ENCODE results near the gene INTS14.
"Not testable (repeated sequence)": the region's sequence is repeated elsewhere in the genome, so short reads cannot be mapped to it uniquely, and the experiment has no call there.

INTS14 gene

DNA sequence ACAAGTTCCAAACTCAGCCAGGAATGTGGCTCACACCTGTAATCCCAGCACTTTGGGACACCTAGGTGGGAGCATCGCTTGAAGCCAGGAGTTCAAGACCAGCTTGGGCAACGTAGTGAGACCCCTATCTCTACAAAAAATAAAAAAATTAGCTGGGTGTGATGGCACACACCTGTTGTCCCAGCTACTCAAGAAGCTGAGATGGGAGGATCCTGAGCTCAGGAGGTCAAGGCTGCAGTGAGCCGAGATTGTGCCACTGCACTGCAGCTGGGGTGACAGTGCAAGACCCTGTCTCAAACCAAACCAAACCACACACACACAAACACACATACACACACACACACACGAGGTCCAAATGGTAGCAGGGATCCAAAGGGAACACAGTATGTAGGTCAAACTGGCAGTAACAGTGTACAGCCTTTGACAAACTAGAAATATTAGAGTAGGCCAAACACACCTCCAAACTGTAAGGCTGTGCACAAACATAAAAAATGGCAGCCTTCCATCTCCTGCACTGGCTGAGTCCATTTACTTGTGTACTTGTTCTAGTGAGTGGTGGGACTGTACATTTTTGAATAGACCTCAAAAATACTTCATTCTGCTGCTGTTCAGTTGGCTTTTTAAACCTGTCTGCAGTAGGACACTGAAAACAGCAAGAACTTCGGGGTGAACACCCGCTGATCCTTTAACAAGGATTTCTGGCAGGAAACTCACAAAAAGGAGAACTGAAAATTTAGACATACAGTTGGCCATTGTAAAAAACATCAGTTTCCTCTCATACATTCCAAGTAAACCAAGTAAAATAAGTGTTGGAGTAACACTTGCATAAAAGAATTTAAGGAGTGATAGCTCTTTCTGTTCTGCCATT, 33.6 kb downstream of the INTS14 start:
- no peaks in the 10 kb centered on the region for H3K27me3 ChIP-seq (replicated peaks; ENCODE audit: control insufficient read depth, insufficient read depth, low read length)
- H3K9me3 ChIP-seq (ENCODE audit: control insufficient read depth, low read length), result no peaks in the 10 kb centered on the region
- DNase-seq (ENCODE audit: low read depth), result no peak
- no peak overlapping the region for H3K9ac ChIP-seq (ENCODE audit: low read length)
- H3K4me3 ChIP-seq (ENCODE audit: low read length), result no peak overlapping the region
- peaks cover 25% of the 10 kb centered on the region for H3K4me1 ChIP-seq (ENCODE audit: control insufficient read depth, insufficient read depth, low read length)
- peaks cover 54% of the 10 kb centered on the region for H3K36me3 ChIP-seq (ENCODE audit: control insufficient read depth, insufficient read depth, low read length, severe bottlenecking)

DNA sequence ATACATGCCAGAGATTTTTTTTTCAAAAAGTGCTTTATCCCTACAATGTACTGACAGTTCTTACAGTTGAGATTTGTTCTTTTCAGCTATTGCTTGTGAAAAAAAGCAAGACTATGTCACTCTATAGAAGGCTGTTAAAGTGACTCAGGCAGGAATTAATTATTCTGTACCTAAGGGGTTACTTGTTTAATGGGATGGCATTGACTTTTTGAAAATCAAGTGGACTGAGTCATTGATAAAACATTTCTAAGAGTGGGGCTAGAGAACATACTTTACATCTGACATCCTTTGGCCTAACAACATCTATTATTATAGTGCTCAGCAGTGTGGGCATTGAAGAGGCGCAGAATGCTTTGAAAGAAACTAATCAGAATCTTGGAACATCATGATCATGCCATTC, 34.3 kb downstream of the INTS14 start:
- Histone ChIP-seq H3K4me1 (ENCODE audit: control insufficient read depth, insufficient read depth, low read length) (peaks cover 25% of the 10 kb centered on the region), H3K9me3 (ENCODE audit: control insufficient read depth, low read length) (no peaks in the 10 kb centered on the region), H3K36me3 (ENCODE audit: control insufficient read depth, insufficient read depth, low read length, severe bottlenecking) (peaks cover 54% of the 10 kb centered on the region), H3K9ac (ENCODE audit: low read length) (no peak overlapping the region), H3K4me3 (ENCODE audit: low read length) (no peak overlapping the region), H3K27me3 (replicated peaks; ENCODE audit: control insufficient read depth, insufficient read depth, low read length) (no peaks in the 10 kb centered on the region)
- DNase-seq (ENCODE audit: low read depth), result peak; percentile 56

DNA sequence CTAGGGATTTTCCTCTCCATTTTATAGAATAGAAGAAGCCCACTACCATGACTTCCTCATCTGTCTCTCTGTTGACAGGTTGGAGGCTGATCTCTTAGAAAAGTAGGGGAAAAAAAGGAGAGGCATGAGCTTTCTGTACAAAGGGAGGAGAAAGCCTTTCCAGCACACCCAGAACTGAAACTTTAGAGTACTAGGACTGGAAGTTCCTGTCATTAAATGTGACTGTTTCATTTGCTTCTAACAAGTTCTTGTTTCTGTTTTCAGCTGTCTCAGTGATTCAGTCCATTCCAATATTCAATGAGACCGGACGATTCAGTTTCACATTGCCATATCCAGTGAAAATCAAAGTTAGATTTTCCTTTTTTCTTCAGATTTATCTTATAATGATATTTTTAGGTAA, 39.0 kb downstream of the INTS14 start:
- Histone ChIP-seq H3K4me3 (ENCODE audit: low read length) (no peak overlapping the region), H3K4me1 (ENCODE audit: control insufficient read depth, insufficient read depth, low read length) (peaks cover 11% of the 10 kb centered on the region), H3K9me3 (ENCODE audit: control insufficient read depth, low read length) (no peaks in the 10 kb centered on the region), H3K36me3 (ENCODE audit: control insufficient read depth, insufficient read depth, low read length, severe bottlenecking) (peaks cover 41% of the 10 kb centered on the region), H3K27me3 (replicated peaks; ENCODE audit: control insufficient read depth, insufficient read depth, low read length) (no peaks in the 10 kb centered on the region), H3K9ac (ENCODE audit: low read length) (no peak overlapping the region)
- DNase-seq (ENCODE audit: low read depth), result no peak

DNA sequence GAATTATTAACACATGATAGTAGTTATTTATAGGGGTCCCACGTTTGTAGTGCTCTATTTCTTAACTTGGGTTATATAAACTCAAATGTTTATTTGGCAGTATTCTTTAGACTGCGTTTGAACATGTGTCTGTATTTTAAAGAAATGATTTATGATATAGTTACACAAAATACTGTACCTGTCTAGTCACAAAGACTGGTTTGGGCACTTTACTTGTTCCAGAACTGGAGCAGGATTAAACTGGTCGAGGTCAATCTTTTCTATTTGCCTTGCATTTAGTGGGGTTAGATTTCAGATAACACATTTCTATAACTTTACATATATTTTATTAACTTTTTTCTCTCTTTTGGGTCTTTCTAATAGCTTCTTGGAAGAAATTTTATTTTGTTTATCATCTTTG, 41.2 kb downstream of the INTS14 start:
- Histone ChIP-seq H3K27me3 (replicated peaks; ENCODE audit: control insufficient read depth, insufficient read depth, low read length) (no peaks in the 10 kb centered on the region), H3K4me1 (ENCODE audit: control insufficient read depth, insufficient read depth, low read length) (no peaks in the 10 kb centered on the region), H3K36me3 (ENCODE audit: control insufficient read depth, insufficient read depth, low read length, severe bottlenecking) (peaks cover 61% of the 10 kb centered on the region), H3K9me3 (ENCODE audit: control insufficient read depth, low read length) (no peaks in the 10 kb centered on the region), H3K9ac (ENCODE audit: low read length) (no peak overlapping the region), H3K4me3 (ENCODE audit: low read length) (no peak overlapping the region)
- no peak for DNase-seq (ENCODE audit: low read depth)

DNA sequence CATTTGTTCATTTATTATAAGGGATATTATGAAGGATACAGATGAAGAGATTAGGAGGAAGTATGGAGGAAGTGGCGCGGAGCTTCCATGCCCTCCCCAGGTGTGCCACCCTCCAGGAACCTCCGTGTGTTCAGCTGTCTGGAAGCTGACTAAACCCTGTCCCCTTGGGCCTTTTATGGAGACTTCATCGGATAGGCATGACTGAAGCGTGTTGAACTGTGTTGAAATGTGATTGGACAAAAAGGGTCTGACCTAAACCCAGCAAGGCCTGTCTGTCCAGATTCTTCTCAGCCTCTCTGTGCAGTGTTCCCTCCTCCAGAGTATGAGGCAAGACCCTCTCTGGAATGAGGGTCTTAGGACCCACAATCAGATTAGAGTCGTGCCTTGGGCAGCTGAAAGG, 49.0 kb downstream of the INTS14 start:
- DNase-seq (ENCODE audit: low read depth), result no peak
- no peaks in the 10 kb centered on the region for H3K9me3 ChIP-seq (ENCODE audit: control insufficient read depth, low read length)
- H3K4me1 ChIP-seq (ENCODE audit: control insufficient read depth, insufficient read depth, low read length), result peaks cover 4% of the 10 kb centered on the region
- H3K36me3 ChIP-seq (ENCODE audit: control insufficient read depth, insufficient read depth, low read length, severe bottlenecking), result peaks cover 48% of the 10 kb centered on the region
- H3K27me3 ChIP-seq (replicated peaks; ENCODE audit: control insufficient read depth, insufficient read depth, low read length), result no peaks in the 10 kb centered on the region
- H3K9ac ChIP-seq (ENCODE audit: low read length), result no peak overlapping the region
- H3K4me3 ChIP-seq (ENCODE audit: low read length), result no peak overlapping the region

DNA sequence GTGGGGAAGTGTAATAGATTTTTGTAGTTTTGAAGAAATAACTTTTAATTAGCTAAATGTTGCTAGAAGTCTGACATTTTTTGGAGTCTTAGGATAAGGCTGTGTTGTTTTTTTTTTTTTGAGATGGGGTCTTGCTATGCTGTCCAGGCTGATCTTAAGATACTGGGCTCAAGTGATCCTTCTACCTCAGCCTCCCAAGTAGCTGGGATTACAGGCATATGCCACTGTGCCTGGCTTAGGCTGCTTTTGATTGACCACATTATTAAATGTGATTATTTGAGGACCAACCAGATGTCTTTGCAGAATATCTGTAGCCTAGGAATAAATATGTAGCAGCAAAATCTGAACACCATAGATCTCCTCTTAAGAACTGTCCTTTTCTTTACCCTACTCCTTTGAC, 51.0 kb downstream of the INTS14 start:
- H3K9me3 ChIP-seq (ENCODE audit: control insufficient read depth, low read length), result no peaks in the 10 kb centered on the region
- peaks cover 43% of the 10 kb centered on the region for H3K36me3 ChIP-seq (ENCODE audit: control insufficient read depth, insufficient read depth, low read length, severe bottlenecking)
- H3K4me3 ChIP-seq (ENCODE audit: low read length), result no peak overlapping the region
- H3K4me1 ChIP-seq (ENCODE audit: control insufficient read depth, insufficient read depth, low read length), result peaks cover 4% of the 10 kb centered on the region
- H3K27me3 ChIP-seq (replicated peaks; ENCODE audit: control insufficient read depth, insufficient read depth, low read length), result no peaks in the 10 kb centered on the region
- no peak overlapping the region for H3K9ac ChIP-seq (ENCODE audit: low read length)
- DNase-seq (ENCODE audit: low read depth), result no peak

DNA sequence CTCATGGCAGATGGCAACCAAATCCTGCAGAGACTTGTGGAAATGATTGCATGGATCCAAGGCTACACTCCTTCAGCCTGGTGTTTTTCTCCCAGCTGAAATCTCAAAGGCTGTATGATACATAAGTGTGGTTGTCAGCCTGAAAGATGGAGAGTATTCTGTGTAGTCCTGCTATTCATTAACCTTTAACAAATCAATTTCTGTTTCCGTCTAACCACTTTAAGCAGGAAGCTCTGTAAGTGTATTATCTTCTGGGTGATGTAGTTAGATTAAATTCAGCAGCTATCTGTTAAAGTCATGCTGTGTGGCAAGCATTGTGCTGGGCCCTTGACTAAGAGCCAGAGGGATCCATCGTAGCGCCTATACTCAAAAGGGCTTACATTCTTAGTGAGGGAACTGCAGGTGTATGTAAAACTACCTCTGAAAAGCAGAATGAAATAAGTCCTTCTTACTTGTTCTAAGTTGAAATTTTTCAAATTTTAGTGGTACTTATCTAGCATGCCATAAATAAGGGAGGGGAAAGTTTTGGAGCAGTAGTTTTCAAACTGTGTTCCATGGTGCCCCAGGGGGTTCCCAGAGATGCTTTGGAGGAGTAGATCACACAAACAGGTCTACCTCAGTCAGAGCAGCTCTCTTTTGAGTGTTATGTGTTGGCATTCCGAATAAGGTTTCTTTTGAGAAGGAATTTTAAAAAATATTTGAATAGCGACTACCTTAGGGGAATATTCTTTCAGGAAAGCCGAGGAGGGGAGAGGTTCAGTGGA, 51.8 kb downstream of the INTS14 start:
- no peak overlapping the region for H3K4me3 ChIP-seq (ENCODE audit: low read length)
- H3K27me3 ChIP-seq (replicated peaks; ENCODE audit: control insufficient read depth, insufficient read depth, low read length), result no peaks in the 10 kb centered on the region
- no peak overlapping the region for H3K9ac ChIP-seq (ENCODE audit: low read length)
- no peak for DNase-seq (ENCODE audit: low read depth)
- peaks cover 35% of the 10 kb centered on the region for H3K36me3 ChIP-seq (ENCODE audit: control insufficient read depth, insufficient read depth, low read length, severe bottlenecking)
- H3K9me3 ChIP-seq (ENCODE audit: control insufficient read depth, low read length), result no peaks in the 10 kb centered on the region
- peaks cover 4% of the 10 kb centered on the region for H3K4me1 ChIP-seq (ENCODE audit: control insufficient read depth, insufficient read depth, low read length)

DNA sequence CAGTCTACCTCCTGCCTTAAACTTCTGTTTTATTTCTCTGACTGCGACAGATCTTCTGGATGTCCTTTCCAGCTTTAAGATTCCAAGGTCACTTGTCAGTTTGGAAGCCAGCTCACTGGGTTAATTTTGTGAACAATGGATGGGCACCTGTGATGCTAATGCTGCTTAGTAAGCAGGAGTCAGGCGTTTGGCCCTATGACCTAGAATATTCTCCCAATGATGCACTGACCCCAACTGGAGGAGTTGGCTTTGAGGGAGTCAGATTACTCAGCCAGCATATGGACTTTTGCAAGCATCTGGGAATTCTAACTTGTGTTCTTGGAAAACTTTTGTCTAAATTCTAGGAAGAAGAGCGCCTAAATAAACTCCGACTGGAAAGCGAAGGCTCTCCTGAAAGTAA, 52.6 kb downstream of the INTS14 start:
- Histone ChIP-seq H3K27me3 (replicated peaks; ENCODE audit: control insufficient read depth, insufficient read depth, low read length) (no peaks in the 10 kb centered on the region), H3K36me3 (ENCODE audit: control insufficient read depth, insufficient read depth, low read length, severe bottlenecking) (peaks cover 30% of the 10 kb centered on the region)

DNA sequence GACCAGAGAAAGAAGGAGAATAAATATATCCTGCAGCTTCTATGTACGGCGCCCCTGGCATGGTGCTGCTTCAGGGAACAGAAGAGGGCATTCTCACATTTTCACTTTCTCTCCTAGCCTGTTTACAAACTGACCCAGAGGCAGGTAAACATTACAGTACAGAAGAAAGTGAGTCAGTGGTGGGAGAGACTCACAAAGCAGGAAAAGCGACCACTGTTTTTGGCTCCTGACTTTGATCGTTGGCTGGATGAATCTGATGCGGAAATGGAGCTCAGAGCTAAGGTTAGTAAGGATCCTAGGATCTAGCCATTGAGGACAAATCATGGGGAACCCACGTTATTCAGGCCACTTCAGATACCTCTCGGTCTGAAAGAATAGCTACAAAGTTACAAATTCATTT, 54.3 kb downstream of the INTS14 start:
- Histone ChIP-seq H3K4me3 (ENCODE audit: low read length) (no peak overlapping the region), H3K9me3 (ENCODE audit: control insufficient read depth, low read length) (no peaks in the 10 kb centered on the region), H3K36me3 (ENCODE audit: control insufficient read depth, insufficient read depth, low read length, severe bottlenecking) (peaks cover 21% of the 10 kb centered on the region), H3K4me1 (ENCODE audit: control insufficient read depth, insufficient read depth, low read length) (peaks cover 4% of the 10 kb centered on the region), H3K9ac (ENCODE audit: low read length) (no peak overlapping the region), H3K27me3 (replicated peaks; ENCODE audit: control insufficient read depth, insufficient read depth, low read length) (no peaks in the 10 kb centered on the region)
- DNase-seq (ENCODE audit: low read depth), result no peak

More for the DNA sequence above, 52.6 kb downstream of the INTS14 start:
- peak; percentile 10 for DNase-seq (ENCODE audit: low read depth)
- Histone ChIP-seq H3K4me1 (ENCODE audit: control insufficient read depth, insufficient read depth, low read length) (peaks cover 4% of the 10 kb centered on the region), H3K9ac (ENCODE audit: low read length) (no peak overlapping the region), H3K4me3 (ENCODE audit: low read length) (no peak overlapping the region), H3K9me3 (ENCODE audit: control insufficient read depth, low read length) (no peaks in the 10 kb centered on the region)

DNA sequence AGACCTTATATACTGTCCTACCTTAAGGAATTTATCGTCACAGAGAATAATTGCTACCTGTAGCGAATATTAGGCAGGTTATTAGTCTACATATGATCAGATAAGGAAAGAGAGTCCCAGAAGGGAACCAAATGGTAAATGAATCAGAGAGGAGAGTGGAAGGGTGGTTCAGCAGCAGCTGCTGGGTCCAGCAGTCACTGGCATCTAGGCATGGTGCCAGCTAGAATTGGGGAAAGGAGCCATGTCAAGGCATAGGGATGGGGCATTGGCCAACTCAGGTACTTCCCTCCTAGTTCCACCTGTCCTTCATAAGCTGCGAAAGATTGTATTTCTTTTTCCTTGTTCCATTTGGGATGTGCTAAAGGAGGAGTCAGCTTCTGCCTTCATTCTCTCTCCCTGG, 57.2 kb downstream of the INTS14 start:
- peaks cover 15% of the 10 kb centered on the region for H3K36me3 ChIP-seq (ENCODE audit: control insufficient read depth, insufficient read depth, low read length, severe bottlenecking)

DNA sequence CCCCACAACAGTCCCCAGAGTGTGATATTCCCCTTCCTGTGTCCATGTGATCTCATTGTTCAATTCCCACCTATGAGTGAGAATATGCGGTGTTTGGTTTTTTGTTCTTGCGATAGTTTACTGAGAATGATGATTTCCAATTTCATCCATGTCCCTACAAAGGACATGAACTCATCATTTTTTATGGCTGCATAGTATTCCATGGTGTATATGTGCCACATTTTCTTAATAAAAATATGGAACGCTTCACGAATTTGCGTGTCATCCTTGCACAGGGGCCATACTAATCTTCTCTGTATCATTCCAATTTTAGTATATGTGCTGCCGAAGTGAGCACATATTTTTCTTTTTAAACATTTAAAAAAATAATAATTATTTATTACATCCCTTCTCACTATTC, 58.1 kb downstream of the INTS14 start:
- H3K9me3 ChIP-seq (ENCODE audit: control insufficient read depth, low read length); H3K4me3 ChIP-seq (ENCODE audit: low read length); DNase-seq (ENCODE audit: low read depth); H3K27me3 ChIP-seq (replicated peaks; ENCODE audit: control insufficient read depth, insufficient read depth, low read length); H3K9ac ChIP-seq (ENCODE audit: low read length); H3K4me1 ChIP-seq (ENCODE audit: control insufficient read depth, insufficient read depth, low read length): not testable (repeated sequence)
- H3K36me3 ChIP-seq (ENCODE audit: control insufficient read depth, insufficient read depth, low read length, severe bottlenecking), result peaks cover 14% of the 10 kb centered on the region

More for the DNA sequence above, 57.2 kb downstream of the INTS14 start:
- no peaks in the 10 kb centered on the region for H3K27me3 ChIP-seq (replicated peaks; ENCODE audit: control insufficient read depth, insufficient read depth, low read length)
- H3K9me3 ChIP-seq (ENCODE audit: control insufficient read depth, low read length), result no peaks in the 10 kb centered on the region
- H3K9ac ChIP-seq (ENCODE audit: low read length), result no peak overlapping the region
- peaks cover 3% of the 10 kb centered on the region for H3K4me1 ChIP-seq (ENCODE audit: control insufficient read depth, insufficient read depth, low read length)
- no peak for DNase-seq (ENCODE audit: low read depth)
- H3K4me3 ChIP-seq (ENCODE audit: low read length), result no peak overlapping the region
